NOMO-1 treated with DMSO at 0.1 percent for 48 hours (cell line): ENCODE data around the gene CEBPB.
"Not testable (repeated sequence)": the region's sequence is repeated elsewhere in the genome, so short reads cannot be mapped to it uniquely, and the experiment has no call there.

Experiments
- DNase-seq: peaks from one replicate; lab custom pipeline; 2025; ENCODE audit not compliant: unreplicated experiment; lab: John Stamatoyannopoulos, UW

The CEBPB gene

GRCh38 chr20:50169329-50169823, 21.3 kb upstream of the CEBPB start:
- peak; percentile 59 for DNase-seq

DNA sequence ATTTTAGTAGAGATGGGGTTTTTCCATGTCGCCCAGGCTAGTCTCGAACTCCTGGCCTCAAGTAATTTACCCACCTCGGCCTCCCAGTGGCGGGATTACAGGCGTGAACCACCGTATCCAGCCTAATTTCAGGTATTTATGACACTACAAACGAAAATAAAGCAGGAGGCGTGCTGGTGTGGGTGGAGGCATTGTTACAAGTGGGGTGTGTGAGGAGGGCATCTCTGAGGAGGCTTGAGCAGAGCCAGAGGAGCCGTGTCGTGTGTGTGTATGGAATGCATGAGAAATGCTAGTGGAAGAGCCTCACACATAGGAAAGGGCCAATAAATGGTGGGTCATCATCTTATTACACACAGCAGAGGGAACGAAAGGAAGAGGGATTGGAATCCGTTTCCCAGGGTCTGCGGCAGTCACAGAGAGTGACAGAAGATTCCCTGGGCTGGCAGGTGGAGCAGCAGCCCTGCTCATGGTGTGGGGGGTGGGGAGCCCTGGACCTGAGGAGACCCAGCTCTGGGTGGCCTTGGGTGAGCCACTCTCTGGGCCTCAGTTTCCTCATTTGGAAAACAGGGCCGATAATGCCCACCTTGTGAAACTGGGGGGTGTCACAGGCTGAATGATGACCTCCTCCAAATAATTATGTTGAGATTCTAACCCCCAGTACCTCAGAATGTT, 19.9 kb upstream of the CEBPB start:
- DNase-seq, result no peak

GRCh38 chr20:50172347-50173013, 18.1 kb upstream of the CEBPB start:
- no peak for DNase-seq

DNA sequence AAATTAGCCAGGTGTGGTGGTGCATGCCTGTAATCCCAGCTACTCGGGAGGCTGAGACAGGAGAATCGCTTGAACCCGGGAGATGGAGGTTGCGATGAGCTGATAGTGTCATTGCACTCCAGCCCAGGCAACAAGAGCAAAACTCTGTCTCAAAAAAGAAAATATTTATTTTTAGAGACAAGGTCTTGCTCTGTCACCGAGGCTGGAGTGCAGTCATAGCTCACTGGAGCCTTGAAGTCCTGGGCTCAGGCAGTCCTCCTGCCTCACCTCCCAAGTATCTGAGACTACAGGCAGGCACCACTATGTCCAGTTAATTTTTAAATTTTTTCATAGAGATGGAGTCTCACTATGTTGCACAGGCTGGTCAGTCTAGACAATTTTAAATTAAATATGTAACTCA, 16.2 kb upstream of the CEBPB start:
- no peak for DNase-seq

- no peak for DNase-seq
Observed at GRCh38 chr20:50175938-50176933, 14.4 kb upstream of the CEBPB start.

DNA sequence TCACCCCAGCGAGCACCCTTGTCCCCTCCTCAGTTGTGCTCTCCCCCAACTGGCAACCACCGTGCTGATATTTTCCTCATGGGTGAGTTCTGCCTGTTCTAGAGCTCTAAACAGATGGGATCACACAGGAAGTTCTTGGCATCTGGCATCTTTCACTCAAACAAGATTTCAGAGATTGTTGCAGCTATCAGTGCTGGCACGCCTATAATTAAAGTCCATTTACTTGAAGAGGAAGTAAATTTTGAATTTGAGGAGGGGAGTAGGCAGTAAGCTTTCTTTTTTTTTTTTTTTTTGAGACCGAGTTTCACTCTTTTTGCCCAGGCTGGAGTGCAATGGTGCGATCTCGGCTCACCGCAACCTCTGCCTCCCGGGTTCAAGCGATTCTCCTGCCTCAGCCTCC, 12.0 kb upstream of the CEBPB start:
- not testable (repeated sequence) for DNase-seq

DNA sequence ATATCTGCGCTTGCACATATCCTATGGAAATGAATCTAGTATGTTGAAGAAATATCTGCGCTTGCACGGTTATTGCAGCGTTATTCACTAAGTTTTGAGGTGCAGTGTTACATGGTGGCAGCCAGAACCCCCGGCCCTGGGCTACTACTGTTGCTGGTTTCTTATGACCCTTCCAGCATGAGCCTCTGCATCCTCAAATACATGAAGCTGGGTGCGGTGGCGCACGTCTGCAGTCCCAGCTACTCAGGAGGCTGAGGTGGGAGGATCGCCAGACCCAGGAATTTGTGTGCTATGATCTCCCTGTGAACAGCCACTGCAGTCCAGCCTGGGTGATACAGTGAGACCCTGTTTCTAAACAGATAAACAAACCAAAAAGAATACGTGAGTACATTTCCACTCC, 9.3 kb upstream of the CEBPB start:
- no peak for DNase-seq

- no peak for DNase-seq
Observed at GRCh38 chr20:50182346-50182745, 8.3 kb upstream of the CEBPB start.

GRCh38 chr20:50185426-50185825, 5.2 kb upstream of the CEBPB start:
- DNase-seq, result no peak

DNA sequence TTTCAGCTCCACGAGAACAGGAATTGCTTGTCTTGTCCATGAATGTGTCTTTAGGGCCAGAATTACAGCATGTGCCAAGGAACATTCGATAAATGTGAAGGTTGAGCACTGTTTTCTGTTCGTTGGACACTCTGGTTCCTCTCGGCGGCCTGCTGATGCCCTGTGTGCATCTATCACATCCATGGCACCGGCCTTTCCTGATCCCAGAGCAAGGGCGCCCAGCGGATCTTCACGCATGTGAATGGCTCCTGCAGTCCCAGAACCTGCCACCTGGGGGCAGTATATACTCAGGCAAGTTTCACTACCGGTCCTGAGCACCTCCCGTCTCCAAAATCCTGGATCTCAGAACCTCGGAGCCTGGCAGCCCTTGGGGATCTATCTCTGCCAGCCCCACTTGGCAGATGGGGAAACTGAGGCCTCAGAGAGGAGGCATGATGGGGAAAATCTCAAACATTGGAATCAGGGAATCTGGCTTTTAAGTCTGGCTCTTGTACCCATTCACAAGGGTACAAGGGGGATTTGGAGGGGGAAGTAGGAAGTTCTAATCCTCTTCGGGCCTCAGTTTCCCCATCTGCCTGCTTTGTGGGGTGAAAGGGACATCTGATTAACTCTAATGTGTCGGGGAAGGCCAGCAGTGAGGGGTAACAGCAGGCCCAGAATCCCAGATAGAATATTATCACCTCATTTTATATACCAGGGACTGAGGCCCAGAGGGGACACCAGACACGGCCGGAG, 4.3 kb upstream of the CEBPB start:
- DNase-seq, result peak; percentile 46

GRCh38 chr20:50186987-50187402, 3.6 kb upstream of the CEBPB start:
- no peak for DNase-seq

GRCh38 chr20:50187403-50188051, 3.1 kb upstream of the CEBPB start:
- peak; percentile 46 for DNase-seq

DNA sequence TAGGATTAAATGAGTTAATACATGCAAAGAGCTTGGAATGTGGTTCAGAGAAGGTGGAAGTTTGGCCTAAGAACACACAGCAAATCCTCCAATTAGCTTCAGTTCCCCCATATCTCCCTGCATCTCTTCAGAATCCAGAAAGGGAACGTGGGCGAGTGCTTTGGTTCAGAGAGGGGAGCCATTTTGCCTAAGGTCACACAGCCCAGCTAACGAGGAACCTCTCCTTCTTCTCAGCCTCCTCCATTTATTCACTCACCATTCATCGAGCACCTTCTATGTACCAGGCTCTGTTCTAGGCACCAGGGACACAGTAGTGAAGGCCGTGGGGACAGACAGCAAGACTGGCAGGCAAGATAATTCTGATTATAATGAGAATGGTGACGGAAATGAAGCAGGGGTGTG, 2.3 kb upstream of the CEBPB start:
- DNase-seq, result no peak

GRCh38 chr20:50188879-50189680, 1.6 kb upstream of the CEBPB start:
- DNase-seq, result no peak

DNA sequence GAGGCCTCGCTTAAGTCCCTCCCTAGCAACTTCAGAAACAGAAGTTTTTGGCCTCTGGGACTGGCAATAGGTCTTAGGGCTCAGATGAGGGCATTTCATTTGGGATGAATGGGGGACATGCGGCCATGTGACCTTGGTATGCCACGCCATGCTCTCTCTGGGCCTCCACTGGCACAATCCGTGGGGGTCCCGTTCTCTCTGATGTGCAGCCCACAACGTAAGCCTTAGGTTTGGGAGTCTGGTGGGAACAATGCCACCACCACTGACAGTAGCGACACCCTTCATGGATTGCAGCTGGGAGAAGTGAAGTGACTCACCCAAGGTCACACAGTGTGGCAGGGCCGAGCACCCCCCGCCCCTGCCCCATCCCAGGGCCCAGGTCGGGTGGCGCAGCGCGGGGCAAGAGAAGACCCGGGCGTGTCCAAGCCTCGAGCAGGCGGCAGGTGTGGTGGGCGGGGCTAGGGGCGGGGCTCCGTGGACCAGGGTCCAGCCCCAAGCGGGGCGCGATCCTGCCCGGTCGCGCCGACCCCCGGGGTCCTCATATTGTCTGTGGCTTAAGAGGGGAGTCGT, 864 bp upstream of the CEBPB start:
- no peak for DNase-seq

DNA sequence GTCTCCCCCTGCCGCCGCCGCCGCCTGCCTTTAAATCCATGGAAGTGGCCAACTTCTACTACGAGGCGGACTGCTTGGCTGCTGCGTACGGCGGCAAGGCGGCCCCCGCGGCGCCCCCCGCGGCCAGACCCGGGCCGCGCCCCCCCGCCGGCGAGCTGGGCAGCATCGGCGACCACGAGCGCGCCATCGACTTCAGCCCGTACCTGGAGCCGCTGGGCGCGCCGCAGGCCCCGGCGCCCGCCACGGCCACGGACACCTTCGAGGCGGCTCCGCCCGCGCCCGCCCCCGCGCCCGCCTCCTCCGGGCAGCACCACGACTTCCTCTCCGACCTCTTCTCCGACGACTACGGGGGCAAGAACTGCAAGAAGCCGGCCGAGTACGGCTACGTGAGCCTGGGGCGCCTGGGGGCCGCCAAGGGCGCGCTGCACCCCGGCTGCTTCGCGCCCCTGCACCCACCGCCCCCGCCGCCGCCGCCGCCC, 474 bp downstream of the CEBPB start:
- peak; percentile 69 for DNase-seq

DNA sequence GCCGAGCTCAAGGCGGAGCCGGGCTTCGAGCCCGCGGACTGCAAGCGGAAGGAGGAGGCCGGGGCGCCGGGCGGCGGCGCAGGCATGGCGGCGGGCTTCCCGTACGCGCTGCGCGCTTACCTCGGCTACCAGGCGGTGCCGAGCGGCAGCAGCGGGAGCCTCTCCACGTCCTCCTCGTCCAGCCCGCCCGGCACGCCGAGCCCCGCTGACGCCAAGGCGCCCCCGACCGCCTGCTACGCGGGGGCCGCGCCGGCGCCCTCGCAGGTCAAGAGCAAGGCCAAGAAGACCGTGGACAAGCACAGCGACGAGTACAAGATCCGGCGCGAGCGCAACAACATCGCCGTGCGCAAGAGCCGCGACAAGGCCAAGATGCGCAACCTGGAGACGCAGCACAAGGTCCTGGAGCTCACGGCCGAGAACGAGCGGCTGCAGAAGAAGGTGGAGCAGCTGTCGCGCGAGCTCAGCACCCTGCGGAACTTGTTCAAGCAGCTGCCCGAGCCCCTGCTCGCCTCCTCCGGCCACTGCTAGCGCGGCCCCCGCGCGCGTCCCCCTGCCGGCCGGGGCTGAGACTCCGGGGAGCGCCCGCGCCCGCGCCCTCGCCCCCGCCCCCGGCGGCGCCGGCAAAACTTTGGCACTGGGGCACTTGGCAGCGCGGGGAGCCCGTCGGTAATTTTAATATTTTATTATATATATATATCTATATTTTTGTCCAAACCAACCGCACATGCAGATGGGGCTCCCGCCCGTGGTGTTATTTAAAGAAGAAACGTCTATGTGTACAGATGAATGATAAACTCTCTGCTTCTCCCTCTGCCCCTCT, 1.1 kb downstream of the CEBPB start:
- DNase-seq, result peak; percentile 61
